Heart left ventricle (tissue), 13 donors: Measurements from ENCODE around the gene IL19.

Experiments used
- CTCF ChIP-seq, 12 donors: fragments of 200-600 bp; sonication (generic) in 4 of 12; IDR thresholded peaks; one replicate each; pipeline versions ENCODE4 v1.5.0 to v1.8.0; 2018 to 2022; ENCODE audit warnings: antibody characterized with exemption in 12 of 12, mild to moderate bottlenecking in 5 of 12
- POLR2A ChIP-seq, 2 donors: fragments of 450-650 bp; IDR thresholded peaks; one replicate each; pipeline ENCODE4 v1.6.1; 2017; ENCODE audit warnings: antibody characterized with exemption in 2 of 2, mild to moderate bottlenecking in 2 of 2, moderate library complexity in 2 of 2
- donor health status: ischemic (EF 13 %, LVEDD 7.1; RV severe dilation, severe dysfunction).
- donor health status: DM: no; HTN: yes; CAD: no.
- donor health status: DM: no; HTN: no; CAD: no.
- donor health status: ischemic (EF 25% LVEDD 6.9; RV normal size, moderate dysfunction).
- donor health status: ischemic (EF 25% LVEDD 5.7; RV mildly dilated, moderate dysfunction).
- donor health status: ischemic (EF 35%, LVEDD 5.7; RV mildly dilated, moderate dysfunction).
- donor health status: nonischemic (EF 11% LVEDD 7.7; RV severe dilation, severe dysfunction).
- donor health status: DM: yes; HTN: yes; CAD: no.
- donor health status: PGD.
- donor health status: ischemic (EF 29% LVEDD 5.4; RV normal size, mild dysfunction).
- donor health status: nonischemic (EF 23%, LVEDD 6.1; RV moderate dilation, normal function).

GRCh38 chr1:206722751-206723461 is 47.7 kb upstream of the IL19 start:
- TF ChIP-seq CTCF (IDR thresholded peaks at IDR 0.05) (no peak), POLR2A (IDR thresholded peaks at IDR 0.05) (no peak)
